ENCODE measurements around the gene CDK4.

CDK4 gene

DNA sequence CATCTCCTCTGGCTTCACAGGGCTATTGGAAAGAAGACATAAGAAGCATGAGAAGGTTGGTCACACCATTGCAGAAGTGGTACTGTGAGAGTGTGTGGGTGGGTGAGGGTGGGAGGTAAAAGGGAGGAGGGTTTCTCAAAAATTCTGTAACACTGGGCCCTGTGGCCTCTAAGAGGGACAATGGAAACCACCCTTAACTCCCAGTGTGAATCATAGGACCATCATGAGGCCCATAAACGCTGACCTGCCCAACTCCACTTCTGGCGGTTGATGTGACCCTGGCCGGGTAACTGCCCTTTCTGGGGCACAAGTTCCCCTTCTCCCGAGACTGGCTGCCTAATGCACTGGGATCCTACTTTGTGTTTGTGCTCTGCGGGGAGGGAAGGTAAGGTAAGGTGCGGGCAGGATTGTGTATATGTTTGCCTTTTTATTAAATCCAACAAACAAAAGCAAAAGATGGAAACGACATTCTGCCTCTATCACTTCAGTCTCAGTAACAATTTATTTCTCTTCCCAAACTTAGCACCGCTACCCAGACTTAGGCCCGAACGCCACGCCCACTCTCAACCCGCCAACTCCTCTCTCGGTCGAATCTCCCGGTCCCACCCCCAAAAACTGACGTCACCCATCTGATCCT is 19.2 kb upstream of the CDK4 start:
- peak; percentile 82 to 85 for DNase-seq

DNA sequence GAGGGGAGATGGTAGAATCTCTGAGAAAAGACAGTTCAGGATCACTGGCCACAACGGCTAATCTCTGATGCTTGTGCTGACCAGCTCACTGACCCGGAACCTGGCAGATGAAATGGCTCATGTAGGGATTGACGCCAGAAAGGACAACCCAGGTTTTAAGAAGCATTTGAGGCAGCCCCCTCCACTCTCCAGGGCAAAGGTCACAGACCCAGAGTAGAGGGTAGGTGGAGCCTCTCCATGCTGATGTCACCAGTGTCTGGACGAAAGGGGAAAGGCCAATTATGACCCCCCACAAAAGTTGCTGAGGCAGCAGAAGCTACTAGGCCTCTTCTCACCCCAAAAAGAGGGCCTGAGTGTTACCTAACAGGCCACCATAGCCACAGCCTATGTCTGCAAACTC is 18.6 kb upstream of the CDK4 start:
- no peak for DNase-seq

DNA sequence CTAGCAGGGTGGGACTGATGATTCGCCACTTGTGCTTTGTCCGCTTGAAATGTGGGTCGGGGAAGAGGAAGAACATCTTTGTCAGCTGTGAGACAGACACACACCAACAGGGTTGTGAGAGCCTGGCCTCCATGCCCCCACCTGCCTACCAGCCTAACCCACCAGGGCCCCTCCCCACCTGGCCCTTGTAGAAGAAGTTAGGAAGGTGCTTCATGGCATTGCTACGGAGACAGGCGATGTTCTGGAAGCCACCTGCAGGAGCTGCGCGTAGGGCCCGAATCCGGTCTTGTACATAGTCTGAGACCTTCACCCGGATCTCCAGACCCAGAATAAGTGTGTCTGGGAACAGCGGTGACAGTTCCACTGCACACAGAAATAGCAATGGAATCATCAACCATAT is 17.5 kb upstream of the CDK4 start:
- no peak for DNase-seq

DNA sequence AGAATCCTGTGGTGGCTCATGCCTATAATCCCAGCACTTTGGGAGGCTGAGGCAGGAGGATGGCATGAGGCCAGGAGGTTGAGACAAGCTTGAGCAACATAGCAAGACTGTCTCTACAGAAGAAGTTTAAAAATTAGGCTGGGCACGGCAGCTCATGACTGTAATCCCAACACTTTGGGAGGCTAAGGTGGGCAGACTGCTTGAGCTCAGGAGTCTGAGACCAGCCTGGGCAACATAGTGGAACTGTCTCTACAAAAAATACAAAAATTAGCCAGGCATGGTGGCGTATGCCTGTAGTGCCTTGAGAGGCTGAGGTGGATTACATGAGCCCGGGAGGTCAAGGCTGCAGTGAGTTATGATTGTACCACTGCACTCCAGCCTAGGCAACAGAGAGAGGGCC is 15.8 kb upstream of the CDK4 start:
- no peak for DNase-seq

DNA sequence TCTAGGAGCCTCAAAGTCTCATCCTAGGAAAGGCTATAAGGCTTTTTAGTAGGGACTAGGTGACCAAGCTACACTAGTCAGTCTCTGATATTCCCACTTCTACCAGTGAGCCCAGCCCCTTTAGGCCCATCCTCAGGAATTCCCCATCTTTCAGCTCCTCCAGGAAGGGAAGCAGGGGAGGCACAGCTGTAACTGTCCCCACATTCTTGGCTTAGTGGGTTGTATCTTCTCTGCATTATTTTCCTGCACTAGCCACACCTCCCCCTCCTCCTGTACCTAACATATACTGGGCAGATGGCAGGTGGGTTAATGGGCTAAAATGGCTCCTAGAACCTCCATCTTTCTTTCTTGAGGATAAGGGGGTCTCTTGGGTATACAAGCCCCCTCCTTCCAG is 15.2 kb upstream of the CDK4 start:
- no peak for DNase-seq

DNA sequence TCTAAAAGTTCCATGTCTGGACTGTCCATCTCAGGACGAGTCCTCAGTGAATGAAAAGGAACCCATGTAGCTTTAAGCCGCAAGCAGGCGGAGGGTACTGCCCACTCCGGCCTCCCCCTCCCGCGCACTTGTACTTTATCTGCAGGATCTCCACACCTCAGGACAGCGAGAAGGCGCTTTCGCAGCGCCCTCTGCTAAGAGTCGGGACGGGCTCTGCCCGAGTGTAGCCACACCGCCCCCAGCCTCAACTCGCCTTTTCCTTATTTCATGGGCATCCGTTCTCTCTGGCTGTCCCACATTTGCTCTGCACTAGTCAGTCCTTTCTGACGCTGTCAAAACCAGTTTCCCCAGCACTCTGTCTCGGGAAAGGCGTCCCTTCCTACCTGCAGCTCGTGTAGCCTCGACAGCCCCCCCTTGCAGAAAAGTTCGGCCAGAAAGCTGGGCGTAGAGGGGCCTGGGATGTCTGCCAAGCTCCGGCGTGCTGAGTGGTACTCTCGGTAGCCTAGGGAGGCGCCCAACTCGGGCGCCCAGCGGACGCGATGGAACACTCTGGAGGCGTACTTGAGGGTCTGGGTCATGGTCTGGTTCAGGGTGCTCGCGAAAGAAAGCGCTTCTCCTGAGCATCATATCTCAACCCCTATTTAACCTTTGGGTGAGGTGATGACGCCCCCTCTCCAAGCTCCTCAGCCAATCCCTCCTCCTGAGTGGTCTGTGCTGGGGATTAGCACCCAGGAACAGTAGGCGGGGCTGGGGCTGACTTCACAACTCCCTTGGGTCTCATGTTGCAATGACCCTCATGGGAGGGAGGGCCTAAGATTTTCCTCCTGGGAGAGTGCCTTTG is 14.6 kb upstream of the CDK4 start, which contains the start of gene CYP27B1:
CYP27B1 (minus strand) TSS at position 615 of the 841 bp plus-strand sequence; CDS start at position 578, 37 bp downstream.
- DNase-seq: no peak

DNA sequence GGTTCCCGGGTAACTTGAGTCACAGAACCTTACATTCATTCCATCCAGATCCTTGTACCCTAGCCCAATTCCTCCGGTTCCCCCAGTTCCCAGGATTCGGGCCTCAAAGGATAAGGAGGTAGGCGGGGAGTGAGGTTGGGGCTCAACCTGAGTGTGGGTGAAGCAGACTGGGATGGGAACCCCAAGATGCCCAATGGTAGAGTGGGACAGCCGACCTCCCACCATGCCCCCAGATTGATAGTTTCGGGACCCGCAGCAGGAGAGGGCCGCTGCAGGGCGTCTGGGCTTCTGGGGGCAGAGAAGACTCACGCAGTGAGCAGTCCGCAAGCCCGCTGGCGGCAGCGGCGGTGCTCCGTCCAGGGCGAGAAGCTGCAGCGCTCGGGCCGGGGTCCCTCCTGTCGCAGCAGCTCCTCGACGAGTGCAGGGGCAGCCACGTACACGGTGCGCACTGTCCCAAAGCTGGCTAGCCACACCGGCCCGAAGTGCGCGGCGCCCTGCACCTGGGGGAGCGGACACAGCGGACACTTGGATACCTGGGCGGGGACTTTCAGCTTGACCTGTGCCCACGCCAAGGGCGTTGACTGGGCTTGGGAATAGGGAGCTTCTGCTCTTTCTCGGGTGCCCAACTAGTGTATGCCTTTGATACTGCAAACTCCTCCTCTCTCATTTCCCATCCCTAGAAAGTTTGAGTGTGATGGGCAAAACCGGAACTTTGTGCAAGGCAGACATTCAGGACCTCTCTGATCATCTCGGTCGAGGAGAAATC is 13.8 kb upstream of the CDK4 start:
- no peak for DNase-seq

DNA sequence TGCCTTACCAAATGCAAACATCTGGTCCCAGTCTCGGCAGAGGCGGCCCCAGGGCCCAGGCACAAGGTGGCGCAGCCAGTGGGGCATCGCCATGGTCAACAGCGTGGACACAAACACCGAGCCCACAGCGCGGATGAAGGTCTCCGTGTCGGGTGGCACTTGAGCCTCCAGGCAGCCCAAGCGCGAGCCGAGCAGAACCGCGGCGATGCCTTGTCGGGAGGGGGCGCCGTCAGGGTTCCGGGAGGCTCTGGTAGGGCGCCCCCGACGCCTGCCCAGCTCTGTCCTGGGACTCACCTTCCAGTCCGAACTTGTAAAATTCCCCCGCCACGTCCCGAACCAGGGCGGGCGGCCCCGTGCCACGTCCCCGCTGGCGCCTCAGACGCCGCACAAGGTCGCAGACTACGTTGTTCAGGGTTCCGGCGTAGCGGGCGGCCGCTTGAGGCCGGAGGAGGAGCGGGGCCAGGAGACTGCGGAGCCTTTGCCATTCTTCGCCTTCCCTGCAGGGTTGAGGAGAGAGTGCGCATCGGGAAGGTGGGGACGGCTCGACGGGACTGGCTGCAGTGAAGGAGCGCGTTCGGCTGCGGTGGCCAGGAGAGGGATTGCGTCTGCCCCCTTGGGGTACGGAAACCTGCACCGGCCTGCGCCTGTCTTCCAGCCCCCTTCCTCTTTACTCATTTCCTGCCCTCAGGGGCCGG is 13.0 kb upstream of the CDK4 start:
- DNase-seq: no peak

DNA sequence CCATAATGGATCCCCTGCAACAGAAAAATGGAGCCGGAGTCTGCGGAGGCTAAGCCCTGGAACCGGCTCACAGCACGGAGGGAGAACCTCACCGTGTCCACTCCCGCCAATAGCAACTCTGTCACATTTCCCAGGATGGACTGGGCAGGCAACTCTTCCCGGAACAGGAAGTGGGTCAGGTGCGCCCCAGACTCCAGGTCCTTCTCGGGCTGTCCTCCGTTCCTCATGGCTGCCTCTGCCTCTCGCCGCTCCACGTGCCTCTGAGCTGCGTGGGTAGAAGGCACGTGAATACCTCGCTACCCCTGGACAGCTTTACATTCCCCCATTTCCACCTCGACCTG is 12.5 kb upstream of the CDK4 start:
- no peak for DNase-seq

DNA sequence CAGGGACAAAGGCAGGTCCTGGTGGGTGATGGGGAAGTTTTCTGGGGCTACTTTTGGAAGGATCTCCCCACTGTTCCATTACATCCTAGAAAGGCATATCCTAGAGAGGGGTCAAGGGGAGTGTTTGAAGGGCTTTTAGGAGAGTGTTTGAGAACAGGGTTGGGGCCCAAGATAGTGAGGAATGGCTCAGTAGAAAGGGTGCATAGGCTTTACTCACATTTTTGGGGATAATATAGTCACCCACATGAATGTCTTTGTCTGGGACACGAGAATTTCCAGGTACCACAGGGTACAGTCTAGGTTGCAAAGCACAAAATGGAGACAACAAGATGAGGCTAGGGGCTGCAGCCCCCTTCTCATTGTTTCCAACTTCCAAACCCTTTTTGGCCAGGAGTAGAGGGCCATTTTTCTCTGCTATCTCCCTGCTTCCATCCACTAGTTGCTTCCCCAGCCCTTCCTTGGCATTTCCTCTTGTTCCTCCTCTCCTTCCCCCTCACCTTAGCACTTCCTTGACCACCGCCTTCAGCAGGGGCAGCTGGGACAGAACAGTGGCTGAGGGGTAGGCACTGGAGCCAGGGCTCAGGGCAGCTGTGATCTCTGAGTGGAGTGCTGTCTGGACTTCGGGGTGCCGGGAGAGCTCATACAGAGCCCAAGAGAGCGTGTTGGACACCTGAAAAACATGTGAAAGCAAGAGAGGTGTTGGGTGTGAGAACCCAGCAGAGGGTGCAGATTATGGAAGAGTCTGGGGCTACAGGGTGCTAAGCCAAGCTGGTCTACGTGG is 12.0 kb upstream of the CDK4 start:
- DNase-seq: no peak

DNA sequence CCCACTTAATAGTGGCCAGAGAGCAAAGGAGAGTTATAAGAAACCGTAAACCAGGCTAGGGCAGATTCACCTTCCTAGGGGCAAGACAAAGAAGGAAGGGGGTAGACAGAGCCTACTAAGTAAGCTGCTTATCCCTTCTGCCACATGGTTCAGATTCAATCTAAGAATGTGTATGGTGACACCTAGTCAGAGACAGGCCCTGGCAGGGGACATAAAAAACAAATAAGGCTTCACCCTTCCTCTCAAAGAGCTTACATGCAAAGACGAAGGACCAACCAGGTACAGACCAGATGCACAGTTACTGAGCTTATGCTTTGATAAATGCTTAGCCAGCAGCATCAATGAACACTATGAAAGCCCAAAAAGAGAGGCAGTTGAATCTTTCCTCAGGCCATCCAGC is 10.4 kb upstream of the CDK4 start:
- no peak for DNase-seq

DNA sequence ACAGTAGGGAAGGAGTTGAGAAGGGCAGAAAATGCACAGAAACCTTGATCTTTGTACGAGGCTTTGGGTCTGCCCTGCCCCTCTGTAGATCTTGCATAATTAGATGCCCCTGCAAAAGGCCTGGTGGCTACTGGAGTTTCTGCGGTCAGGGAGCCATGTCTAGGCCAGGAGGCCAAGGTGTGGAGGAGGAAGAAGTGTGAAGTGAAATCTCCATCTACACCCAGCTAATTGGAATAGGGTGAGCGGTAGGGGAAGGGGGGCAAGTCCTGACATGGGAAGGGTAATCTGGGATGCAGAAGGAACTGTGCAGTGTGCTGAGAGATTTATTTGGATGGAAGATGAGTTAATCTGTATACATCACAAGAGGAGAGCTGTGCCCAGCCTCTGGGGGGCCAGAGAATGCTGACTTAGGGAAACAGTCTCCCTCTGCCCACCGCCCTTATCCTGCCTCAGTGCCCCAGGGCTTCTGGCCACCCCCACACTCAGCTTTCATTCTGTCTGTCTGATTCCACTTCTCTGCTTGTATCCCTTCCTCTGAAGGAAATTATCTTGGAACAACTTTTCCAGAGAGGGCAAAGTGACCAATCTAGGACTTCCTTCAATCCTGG is 9.4 kb upstream of the CDK4 start:
- DNase-seq: no peak

DNA sequence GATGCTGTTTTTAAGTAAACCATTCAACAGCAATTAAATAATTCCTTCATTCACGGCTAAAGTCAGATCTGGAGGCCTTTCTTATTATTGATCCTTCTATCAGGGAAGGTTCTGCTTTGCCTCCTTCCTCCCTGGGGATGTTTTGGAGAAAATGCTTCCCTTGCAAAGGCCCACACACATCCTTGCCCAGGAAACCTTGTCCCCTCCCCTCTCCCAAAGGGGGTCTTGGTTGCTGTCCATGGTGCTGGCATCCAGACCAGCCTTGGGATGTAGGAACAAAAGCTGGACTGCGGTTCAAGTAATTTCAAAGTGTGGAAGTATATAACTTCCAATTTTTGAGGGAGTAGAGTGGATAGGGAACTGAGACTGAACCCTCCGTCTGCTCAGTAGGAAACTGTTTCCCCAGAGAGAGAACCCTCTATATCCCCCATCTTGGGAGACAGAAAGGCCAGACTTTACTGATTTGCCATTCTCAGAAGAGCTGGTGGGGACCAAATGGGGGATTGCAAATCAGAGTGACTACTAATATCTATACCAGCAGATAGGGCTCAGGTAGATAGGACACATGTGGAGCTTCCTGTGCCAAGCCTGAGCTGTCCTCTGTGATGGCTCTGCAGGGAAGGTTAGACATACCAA is 8.4 kb upstream of the CDK4 start:
- DNase-seq: no peak

DNA sequence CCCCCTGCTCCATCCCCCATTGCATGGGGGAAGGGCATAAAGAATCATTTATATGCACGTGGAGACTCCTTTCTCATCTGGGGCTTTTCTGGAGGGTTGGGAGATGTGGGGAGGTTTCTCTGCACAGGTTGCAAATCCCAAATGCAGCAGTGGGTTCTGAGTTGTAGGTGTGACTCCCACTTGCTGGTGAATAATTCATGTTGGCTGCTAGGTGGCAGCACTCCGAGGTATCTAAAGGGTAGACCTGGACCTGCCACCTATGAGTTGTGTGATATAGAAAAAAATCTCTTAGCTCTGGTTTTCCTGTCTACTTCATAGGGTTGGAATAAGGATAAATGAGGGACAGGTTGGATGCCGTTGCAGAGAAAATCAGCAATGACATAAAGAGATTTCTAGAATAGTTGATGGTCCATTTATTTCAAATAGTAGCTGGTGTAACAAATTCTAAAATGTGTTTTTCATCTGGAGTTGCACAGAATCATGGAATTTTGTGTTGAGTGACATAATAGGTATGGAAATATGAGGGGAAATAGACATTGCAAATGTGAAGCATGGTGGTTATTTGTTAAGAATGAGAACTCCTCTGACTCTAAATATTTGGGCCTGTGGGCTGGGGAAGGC is 7.4 kb upstream of the CDK4 start:
- peak; percentile 22 to 31 for DNase-seq

DNA sequence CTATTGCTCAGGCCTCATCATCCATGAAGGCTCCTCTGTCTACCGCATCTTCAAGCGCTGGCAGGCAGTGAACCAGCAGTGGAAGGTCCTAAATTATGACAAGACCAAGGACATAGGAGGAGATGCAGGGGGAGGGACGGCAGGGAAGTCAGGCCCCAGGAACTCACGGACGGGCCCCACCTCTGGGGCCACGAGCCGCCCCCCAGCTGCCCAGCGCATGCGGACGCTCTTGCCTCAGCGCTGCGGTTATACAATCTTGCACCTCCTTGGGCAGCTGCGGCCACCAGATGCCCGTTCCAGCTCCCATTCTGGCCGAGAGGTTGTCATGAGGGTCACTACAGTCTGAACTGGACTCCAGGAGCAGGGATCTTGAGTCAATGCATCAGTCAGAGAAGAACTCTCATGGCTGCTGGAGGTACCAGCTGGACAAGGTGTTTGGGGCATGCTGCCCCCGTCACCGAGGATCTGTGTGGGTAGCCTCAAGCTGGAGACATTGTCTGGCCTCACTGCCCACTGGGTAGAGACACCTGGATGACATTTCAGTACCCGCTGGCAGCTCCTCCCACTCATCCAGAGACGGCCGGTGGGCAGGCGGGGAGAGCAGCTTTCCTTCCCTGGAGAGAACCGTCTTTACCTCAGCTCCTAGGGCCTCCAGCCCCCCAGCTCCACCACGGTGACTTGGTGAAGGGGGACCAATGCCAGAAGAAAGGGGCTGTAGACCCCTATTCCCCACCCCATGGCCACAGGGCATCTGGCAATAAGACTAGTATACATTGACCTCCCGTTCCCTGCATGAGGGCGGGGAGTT is 6.6 kb upstream of the CDK4 start:
- DNase-seq: no peak

DNA sequence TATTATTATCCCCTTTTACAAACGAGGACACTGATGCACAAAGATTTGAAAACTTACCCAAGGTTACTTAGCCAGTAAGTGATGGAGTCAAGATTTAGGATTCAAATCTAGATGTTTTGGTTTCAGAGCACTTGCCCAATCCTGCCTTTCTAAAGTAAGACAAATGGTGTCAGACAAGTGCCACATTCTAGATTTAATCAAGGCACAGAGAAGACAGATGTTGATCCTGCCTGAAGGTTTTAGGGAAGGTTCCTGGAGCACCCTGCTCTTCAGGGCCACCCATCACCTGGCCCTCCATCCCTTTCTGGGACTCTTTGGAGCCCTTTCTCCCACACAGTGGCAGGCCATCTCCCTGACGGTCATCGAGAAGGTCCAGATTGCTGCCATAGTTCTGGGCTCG is 5.7 kb upstream of the CDK4 start:
- DNase-seq: no peak

DNA sequence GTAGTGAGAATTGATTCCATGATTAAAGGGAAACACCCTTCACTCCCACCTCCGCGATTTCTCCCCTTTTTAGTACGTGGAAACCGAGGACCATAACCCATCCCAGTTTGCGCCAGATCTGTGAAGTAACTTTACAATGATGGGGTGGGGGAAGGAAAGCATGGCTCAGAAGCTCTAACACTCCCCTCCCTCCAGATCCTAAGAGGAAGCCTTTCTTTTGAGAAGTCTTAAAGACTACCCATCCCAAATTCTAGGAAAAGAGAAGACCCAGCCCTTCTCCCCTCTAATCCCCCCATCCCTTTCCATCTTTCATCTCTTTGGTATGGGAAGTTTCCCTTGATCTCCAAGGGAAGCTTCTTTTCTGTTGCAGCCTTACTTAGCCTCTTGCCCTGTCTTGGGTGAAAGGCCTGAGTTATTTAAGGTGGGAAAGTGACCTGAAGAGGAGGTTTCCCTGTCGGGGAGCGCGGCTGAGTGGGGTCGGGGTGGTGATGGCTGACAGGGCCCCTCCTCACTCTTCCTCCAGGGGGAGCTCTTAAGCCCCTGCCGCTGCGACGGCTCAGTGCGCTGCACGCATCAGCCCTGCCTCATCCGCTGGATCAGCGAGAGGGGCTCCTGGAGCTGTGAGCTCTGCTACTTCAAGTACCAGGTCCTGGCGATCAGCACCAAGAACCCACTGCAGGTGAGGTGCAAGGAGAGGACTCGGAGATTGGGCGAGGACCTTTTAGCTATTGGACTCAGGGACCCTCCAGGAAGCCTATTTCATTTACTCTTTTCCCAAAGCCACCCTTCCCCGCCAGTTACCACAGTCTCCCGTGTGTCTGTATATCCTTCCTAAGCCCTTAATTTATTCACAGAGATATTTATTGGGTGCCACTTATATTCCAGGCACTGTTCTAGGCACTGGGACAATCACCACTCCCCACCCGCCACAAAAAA is 4.6 kb upstream of the CDK4 start:
- peak; percentile 20 to 43 for DNase-seq

DNA sequence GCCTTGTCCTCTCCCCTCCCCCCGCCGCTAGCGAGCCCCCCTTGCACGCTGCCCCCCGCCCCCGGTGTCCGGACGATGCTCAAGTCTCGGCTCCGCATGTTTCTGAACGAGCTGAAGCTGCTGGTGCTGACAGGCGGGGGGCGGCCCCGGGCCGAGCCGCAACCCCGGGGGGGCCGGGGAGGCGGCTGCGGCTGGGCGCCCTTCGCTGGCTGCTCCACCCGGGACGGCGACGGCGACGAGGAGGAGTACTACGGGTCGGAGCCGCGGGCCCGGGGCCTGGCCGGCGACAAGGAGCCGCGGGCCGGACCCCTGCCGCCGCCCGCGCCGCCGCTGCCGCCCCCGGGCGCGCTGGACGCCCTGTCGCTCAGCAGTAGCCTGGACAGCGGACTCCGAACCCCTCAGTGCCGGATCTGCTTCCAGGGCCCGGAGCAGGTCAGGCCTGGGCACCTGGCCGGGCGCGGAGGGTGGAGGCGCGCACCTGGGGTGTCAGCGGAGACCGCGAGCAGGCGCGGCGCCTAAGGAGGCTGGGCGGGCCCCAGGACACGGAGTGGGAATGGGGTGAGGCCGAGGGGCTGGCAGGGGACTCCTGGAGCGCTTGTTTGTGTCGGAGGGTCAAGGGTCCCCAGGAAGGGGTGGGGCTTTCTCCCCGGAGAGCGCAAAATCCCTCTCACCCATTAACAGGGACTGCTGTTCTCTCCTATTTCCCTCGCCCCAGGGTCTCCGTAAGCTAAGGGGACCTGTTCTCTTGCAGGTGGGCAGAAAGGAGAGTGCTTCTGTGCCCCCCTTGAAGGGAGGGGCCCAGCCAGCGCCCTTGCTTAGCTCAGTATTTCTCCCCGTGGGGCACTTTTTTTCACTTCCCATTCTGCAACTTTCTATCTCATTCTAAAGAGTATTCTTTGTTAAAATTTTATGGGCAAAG is 3.6 kb upstream of the CDK4 start:
- no peak for DNase-seq

Measured in AML-193 (cell line).